Stomach (tissue), 9 donors: ENCODE results near the gene ENTR1. TPM values are rescaled to one million over a fixed set of nuclear protein-coding genes. Genes with fewer than 3 reads are reported as not detected.

Experiments used
- DNase-seq, 2 donors: peaks; one replicate each; pipeline versions ENCODE4 v3.0.0 to v3.0.0-alpha.2; 2013 to 2019
- H3K27ac ChIP-seq, 5 donors: fragments of 200-600 bp in 4 of 5; sonication (generic) in 4 of 5; one replicate each; pipeline ENCODE4 v1.5.1; 2013 to 2019; ENCODE audit warnings: mild to moderate bottlenecking in 1 of 5, moderate library complexity in 1 of 5
- H3K27me3 ChIP-seq, 3 donors: fragments of 200-600 bp; sonication (generic); one replicate each; pipeline ENCODE4 v1.5.1; 2017 to 2019; ENCODE audit warnings: mixed run types in 1 of 3
- H3K36me3 ChIP-seq, 4 donors: fragments of 200-600 bp; sonication (generic); 1 replicate in 3 of 4; 2 replicates in 1 of 4; pipeline ENCODE4 v1.5.1; 2016 to 2019
- H3K4me1 ChIP-seq, 4 donors: fragments of 200-600 bp; sonication (generic); one replicate each; pipeline ENCODE4 v1.5.1; 2016 to 2019
- H3K4me3 ChIP-seq, 4 donors: fragments of 200-600 bp; sonication (generic) in 3 of 4; one replicate each; pipeline ENCODE4 v1.5.1; 2016 to 2019; ENCODE audit warnings: mild to moderate bottlenecking in 1 of 4
- H3K9me3 ChIP-seq, 4 donors: fragments of 200-600 bp; sonication (generic); one replicate each; pipeline ENCODE4 v1.5.1; 2016 to 2019
- EP300 ChIP-seq: sonication (generic); formaldehyde crosslinking; IDR thresholded peaks from one replicate; pipeline ENCODE4 v1.6.1; 2017; ENCODE audit warnings: antibody characterized with exemption
- POLR2A ChIP-seq, 4 donors: fragments of 450-650 bp; IDR thresholded peaks; one replicate each; pipeline ENCODE4 v1.6.1; 2016; ENCODE audit warnings: antibody characterized with exemption in 4 of 4, control low read depth in 2 of 4, mild to moderate bottlenecking in 1 of 4, moderate library complexity in 1 of 4
- POLR2AphosphoS5 ChIP-seq, 3 donors: sonication (generic); formaldehyde crosslinking; IDR thresholded peaks; one replicate each; pipeline ENCODE4 v1.6.1; 2016; ENCODE audit warnings: antibody characterized with exemption in 3 of 3
- WGBS, 5 donors: extraction: QIAGEN DNeasy Blood & Tissue Kit in 3 of 5; methylation state at CpG; one replicate each; pipeline versions ENCODE4 v1.1.5 to v1.1.7; 2013 to 2018; 5-methylcytosine and 5-hydroxymethylcytosine counted together
- intact Hi-C: fragments of 100-400 bp; cut with DNase I; formaldehyde crosslinking; loops from one replicate; pipeline ENCODE4 v1.15.1; 2023; ENCODE audit warnings: low total_unique reads
- polyA plus RNA-seq, 3 donors: library from polyadenylated mRNA; stranded (reverse); fragments of 200-250 nt; gene quantifications; one replicate each; pipeline ENCODE4 v1.2.3, GENCODE V29; 2013
- total RNA-seq, 5 donors: library from RNA; depleted of rRNA; stranded (reverse); fragments of >200 nt; gene quantifications; one replicate each; pipeline versions ENCODE4 v1.1.0 to v1.2.3, GENCODE V29; 2014 to 2016
- TF ChIP-seq, protein P1 (sequence below), 7 experiments: fragments of 450-650 bp in 4 of 7; fragments of 200-600 bp in 3 of 7; sonication (generic) in 3 of 7; IDR thresholded peaks; one replicate each; pipeline ENCODE4 v1.5.1; 2016 to 2019; ENCODE audit warnings: antibody characterized with exemption in 7 of 7, control low read depth in 2 of 7, mild to moderate bottlenecking in 1 of 7
- donor health status: healthy with polysubstance abuse.
- donor health status: Bipolar disorder and iron deficiency.
- donor health status: healthy.

The ENTR1 gene
- total and polyA plus RNA-seq, 8 donors, result 20.6 to 184 (median 34.8) TPM

DNA sequence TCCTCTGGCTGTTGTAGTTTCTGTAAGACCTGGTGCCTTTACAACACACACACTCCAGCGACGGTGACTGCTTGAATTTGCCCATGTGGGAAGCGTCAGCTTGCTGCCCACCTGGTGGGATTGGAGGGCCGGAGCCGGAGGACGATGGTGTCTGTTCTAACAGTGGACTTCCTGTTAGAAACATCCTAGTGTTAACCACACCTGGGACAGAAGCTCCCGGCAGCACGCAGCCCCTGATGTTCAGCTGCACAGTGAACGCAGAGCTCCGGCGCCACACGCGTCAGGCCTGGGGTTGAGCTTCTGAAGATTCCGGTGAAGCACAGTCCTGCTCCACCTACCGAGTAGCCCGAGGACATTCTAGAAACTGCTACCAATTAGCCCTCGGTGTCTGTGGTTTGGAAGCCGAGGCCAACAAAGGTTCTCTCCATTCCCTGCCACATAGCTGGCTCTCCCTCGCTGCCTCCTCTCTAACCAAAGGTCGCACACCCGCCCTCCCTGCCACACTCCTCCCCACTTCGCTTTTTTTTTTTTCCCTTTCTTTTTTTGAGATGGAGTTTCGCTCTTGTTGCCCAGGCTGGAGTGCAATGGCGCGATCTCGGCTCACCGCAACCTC lies 14.4 kb upstream of the ENTR1 start:
- H3K36me3 ChIP-seq, result peaks cover 37 to 96% (median 94%) of the 10 kb centered on the region in 4 donors
- TF ChIP-seq EP300 (no peak), POLR2AphosphoS5 (IDR thresholded peaks at IDR 0.05) (no peak)

DNA sequence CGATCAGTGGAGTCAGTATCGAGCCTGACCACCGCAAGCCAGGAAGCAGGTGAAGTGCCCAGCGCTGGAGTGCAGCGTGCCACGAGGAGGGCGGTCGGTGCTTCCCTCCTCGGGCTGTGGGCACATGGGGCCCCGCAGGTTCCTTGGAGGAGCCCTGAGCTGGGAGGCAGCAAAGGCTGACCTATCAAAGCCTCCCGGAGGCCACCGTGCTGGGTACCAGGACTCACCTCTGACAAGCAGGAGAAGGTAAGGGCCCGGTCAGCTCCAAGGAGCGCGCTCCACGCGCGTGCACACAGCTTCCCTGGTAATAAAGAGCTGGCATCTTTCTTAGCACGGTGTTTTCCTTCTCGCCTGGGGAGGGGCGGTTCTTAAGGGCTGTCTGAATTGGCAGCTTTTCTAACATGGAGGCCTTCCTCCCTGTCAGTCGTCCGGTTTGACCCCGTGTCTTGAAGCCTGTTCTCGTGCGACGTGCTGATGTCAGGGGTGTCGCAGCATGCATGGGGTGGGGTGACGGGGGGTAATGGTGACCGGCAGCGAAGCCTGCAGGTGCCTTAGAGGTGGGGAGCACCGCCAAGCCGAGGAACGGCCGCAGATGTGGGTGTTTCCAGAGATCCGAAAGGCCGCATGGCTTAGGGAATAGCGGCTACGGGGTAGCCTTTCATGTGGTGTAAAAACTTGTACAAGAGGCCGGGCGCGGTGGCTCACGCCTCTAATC lies 13.2 kb upstream of the ENTR1 start:
- WGBS, 5 donors, result 92 to 96% (median 95%) methylated on average over 43 of the region's 43 CpGs
- no peaks in the 10 kb centered on the region for H3K4me1 ChIP-seq
- H3K27me3 ChIP-seq, result no peaks in the 10 kb centered on the region
- TF ChIP-seq, protein P1, sequence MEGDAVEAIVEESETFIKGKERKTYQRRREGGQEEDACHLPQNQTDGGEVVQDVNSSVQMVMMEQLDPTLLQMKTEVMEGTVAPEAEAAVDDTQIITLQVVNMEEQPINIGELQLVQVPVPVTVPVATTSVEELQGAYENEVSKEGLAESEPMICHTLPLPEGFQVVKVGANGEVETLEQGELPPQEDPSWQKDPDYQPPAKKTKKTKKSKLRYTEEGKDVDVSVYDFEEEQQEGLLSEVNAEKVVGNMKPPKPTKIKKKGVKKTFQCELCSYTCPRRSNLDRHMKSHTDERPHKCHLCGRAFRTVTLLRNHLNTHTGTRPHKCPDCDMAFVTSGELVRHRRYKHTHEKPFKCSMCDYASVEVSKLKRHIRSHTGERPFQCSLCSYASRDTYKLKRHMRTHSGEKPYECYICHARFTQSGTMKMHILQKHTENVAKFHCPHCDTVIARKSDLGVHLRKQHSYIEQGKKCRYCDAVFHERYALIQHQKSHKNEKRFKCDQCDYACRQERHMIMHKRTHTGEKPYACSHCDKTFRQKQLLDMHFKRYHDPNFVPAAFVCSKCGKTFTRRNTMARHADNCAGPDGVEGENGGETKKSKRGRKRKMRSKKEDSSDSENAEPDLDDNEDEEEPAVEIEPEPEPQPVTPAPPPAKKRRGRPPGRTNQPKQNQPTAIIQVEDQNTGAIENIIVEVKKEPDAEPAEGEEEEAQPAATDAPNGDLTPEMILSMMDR (IDR thresholded peaks at IDR 0.05), result no peak
- TF ChIP-seq EP300 (no peak), POLR2A (IDR thresholded peaks at IDR 0.05) (no peak), POLR2AphosphoS5 (IDR thresholded peaks at IDR 0.05) (no peak)
- no peaks in the 10 kb centered on the region for H3K9me3 ChIP-seq
- no peak overlapping the region for H3K4me3 ChIP-seq
- DNase-seq, result no peak
- no peak overlapping the region for H3K27ac ChIP-seq
- intact Hi-C loops, result no loop called here
- H3K36me3 ChIP-seq, result peaks cover 50 to 96% (median 94%) of the 10 kb centered on the region in 4 donors

More for the DNA sequence above, 14.4 kb upstream of the ENTR1 start:
- 84 to 91% (median 90%) methylated on average over 20 to 27 of the region's 27 CpGs for WGBS, 5 donors
- DNase-seq, result no peak
- Histone ChIP-seq H3K4me3 (no peak overlapping the region), H3K27ac (no peak overlapping the region), H3K4me1 (no peaks in the 10 kb centered on the region), H3K27me3 (no peaks in the 10 kb centered on the region), H3K9me3 (no peaks in the 10 kb centered on the region)
- intact Hi-C loops, result no loop called here

DNA sequence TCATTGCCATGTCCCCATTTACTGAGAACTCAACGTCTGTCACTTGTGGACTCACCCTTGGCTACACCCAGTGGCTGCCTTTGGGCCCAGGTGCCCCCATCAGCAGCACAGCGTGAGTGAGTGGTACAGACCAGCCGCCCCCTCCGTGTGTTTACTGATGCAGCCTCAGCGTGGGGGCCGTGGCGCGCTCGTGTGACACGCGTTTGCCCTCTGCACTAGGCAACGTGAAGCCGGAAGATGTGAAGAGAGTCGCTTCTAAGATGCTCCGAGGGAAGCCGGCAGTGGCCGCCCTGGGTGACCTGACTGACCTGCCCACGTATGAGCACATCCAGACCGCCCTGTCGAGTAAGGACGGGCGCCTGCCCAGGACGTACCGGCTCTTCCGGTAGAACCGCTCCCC lies 12.5 kb upstream of the ENTR1 start:
- H3K27ac ChIP-seq, result no peak overlapping the region
- no peak overlapping the region for H3K4me3 ChIP-seq
- H3K9me3 ChIP-seq, result no peaks in the 10 kb centered on the region
- DNase-seq, result no peak
- H3K36me3 ChIP-seq, result peaks cover 57 to 96% (median 95%) of the 10 kb centered on the region in 4 donors
- intact Hi-C loops, result no loop called here
- no peak for TF ChIP-seq EP300
- TF ChIP-seq, protein P1 (IDR thresholded peaks at IDR 0.05), result no peak
- no peak for TF ChIP-seq POLR2A (IDR thresholded peaks at IDR 0.05)
- no peak for TF ChIP-seq POLR2AphosphoS5 (IDR thresholded peaks at IDR 0.05)
- no peaks in the 10 kb centered on the region for H3K27me3 ChIP-seq
- H3K4me1 ChIP-seq, result no peaks in the 10 kb centered on the region
- 93 to 96% (median 94%) methylated on average over 26 of the region's 26 CpGs for WGBS, 5 donors

DNA sequence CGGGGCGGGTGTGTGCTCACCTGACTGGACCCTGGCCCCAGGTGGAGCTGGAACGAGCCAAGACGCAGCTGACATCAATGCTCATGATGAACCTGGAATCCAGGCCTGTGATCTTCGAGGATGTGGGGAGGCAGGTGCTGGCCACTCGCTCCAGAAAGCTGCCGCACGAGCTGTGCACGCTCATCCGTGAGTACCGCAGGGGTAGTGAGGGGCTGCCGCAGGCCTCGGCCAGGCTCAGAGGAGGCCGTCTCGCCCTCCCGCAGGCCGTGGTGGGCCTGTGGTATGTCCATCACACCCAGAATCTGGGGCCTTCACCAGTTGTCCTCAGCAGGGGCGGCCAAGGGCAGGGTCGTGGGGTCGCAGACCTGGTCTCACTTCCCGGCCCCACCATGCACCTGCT lies 11.4 kb upstream of the ENTR1 start:
- WGBS, 5 donors, result 89 to 98% (median 95%) methylated on average over 11 to 21 of the region's 21 CpGs
- DNase-seq, result no peak
- H3K4me1 ChIP-seq, result no peaks in the 10 kb centered on the region
- H3K4me3 ChIP-seq, result no peak overlapping the region
- TF ChIP-seq, protein P1 (IDR thresholded peaks at IDR 0.05), result no peak
- no peak for TF ChIP-seq POLR2A (IDR thresholded peaks at IDR 0.05)
- TF ChIP-seq POLR2AphosphoS5 (IDR thresholded peaks at IDR 0.05), result no peak
- no peak for TF ChIP-seq EP300
- intact Hi-C loops, result no loop called here
- peaks cover 67 to 97% (median 97%) of the 10 kb centered on the region in 4 donors for H3K36me3 ChIP-seq
- no peak overlapping the region for H3K27ac ChIP-seq
- H3K9me3 ChIP-seq, result no peaks in the 10 kb centered on the region
- no peaks in the 10 kb centered on the region for H3K27me3 ChIP-seq

DNA sequence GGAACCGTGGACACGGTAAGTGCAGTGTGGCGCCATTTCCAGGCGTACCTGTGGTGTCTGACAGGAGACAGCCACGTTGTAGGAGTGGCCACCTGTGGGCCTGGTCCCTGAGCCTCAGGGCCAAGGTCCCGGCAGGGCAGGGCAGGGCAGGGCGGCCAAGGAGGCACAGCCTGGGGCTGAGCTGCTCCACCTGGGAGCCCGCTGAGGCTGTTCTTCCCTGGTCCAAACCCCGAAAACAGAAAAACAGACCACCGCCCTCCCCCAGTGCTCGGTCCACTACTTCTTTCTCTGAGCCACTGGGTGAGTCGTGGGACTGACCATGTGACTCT lies 8.6 kb upstream of the ENTR1 start:
- H3K4me1 ChIP-seq, result no peaks in the 10 kb centered on the region
- TF ChIP-seq EP300 (no peak), POLR2A (IDR thresholded peaks at IDR 0.05) (no peak), POLR2AphosphoS5 (IDR thresholded peaks at IDR 0.05) (no peak)
- TF ChIP-seq, protein P1 (IDR thresholded peaks at IDR 0.05), result no peak
- no peaks in the 10 kb centered on the region for H3K27me3 ChIP-seq
- intact Hi-C loops, result no loop called here
- no peaks in the 10 kb centered on the region for H3K9me3 ChIP-seq
- no peak overlapping the region for H3K4me3 ChIP-seq
- H3K36me3 ChIP-seq, result peaks cover 92 to 100% (median 100%) of the 10 kb centered on the region in 4 donors
- H3K27ac ChIP-seq, result no peak overlapping the region
- WGBS, 5 donors, result 92 to 93% (median 93%) methylated on average over 11 to 12 of the region's 12 CpGs
- DNase-seq, result no peak
